Epithelial cell of esophagus (primary cell): ENCODE data around the gene NRXN3.
A peak's percentile ranks its signal among the peaks of the same experiment; 100 is the strongest.

Source experiments
- DNase-seq: peaks from one replicate; pipeline ENCODE4 v3.0.0; 2010; ENCODE audit warnings: low read depth
- H3K4me3 ChIP-seq: 2 replicates; pipeline ENCODE4 v1.5.1; 2011; ENCODE audit warnings: mild to moderate bottlenecking, low read length, control low read depth
- CTCF ChIP-seq: IDR thresholded peaks from 2 replicates; pipeline ENCODE4 v1.5.1; 2011; ENCODE audit warnings: low read depth, mild to moderate bottlenecking, low read length, control low read depth, inconsistent platforms; ENCODE audit not compliant: insufficient read depth; ENCODE audit errors: missing control alignments

NRXN3 gene

GRCh38 chr14:78341827-78342389 lies 171.7 kb downstream of the NRXN3 start:
- no peak overlapping the region for H3K4me3 ChIP-seq
- DNase-seq, result peak; percentile 29
- TF ChIP-seq CTCF, result no peak

DNA sequence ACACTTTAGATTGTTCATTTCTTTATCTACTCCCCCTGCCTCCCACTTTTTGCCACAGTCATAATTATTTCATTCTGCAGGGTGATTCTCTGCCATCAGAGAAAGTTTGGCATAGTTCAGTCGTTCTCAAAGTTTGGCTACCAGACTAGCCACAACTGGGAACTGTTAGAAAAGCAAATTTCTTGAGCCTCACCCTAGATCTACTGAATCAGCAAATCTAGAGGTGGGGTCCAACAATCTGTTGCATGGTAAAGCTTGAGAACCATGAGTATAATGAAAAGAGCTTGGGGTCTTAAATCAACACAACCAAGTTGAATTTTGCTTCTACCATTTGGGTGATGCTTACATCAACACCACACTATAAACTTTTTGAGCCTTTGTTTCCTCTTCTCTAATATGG lies 172.7 kb downstream of the NRXN3 start:
- no peak for TF ChIP-seq CTCF
- no peak overlapping the region for H3K4me3 ChIP-seq
- DNase-seq, result no peak

GRCh38 chr14:78344290-78344689 lies 174.1 kb downstream of the NRXN3 start:
- DNase-seq, result no peak
- no peak overlapping the region for H3K4me3 ChIP-seq
- no peak for TF ChIP-seq CTCF

DNA sequence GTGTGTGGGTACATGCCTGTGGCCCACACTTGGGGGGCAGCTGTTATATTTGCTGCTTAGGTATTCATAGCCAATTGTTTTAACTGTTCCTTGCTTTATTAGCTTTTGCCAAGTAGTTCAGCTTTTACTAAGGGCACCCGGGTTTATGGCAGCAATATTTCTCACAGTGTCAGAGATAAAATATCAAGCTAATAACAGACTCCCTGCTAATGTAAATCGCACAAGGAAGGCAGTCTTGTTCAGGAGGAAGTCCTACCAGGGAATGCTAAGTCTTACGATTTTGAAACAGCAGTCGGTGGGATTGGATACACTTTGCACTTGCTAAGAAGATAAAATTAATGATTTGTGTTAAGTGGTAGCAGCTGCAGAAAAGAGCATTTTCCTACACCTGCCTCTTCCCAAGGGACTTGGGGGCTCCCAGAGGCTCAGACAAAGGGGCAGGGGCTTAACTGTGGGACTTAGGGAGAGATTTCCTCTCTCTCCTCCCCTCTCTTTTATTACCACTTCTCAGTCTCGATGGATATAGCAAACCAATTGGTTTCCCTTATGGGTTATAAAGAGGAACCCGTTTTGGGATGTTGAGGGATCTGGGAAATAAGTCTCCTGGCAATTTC lies 175.1 kb downstream of the NRXN3 start:
- TF ChIP-seq CTCF, result no peak
- H3K4me3 ChIP-seq, result no peak overlapping the region
- DNase-seq, result no peak

GRCh38 chr14:78346747-78347146 lies 176.6 kb downstream of the NRXN3 start:
- TF ChIP-seq CTCF, result no peak
- no peak for DNase-seq
- H3K4me3 ChIP-seq, result no peak overlapping the region

- no peak for TF ChIP-seq CTCF
- no peak for DNase-seq
- no peak overlapping the region for H3K4me3 ChIP-seq
Observed at GRCh38 chr14:78355109-78355508, 184.9 kb downstream of the NRXN3 start.

DNA sequence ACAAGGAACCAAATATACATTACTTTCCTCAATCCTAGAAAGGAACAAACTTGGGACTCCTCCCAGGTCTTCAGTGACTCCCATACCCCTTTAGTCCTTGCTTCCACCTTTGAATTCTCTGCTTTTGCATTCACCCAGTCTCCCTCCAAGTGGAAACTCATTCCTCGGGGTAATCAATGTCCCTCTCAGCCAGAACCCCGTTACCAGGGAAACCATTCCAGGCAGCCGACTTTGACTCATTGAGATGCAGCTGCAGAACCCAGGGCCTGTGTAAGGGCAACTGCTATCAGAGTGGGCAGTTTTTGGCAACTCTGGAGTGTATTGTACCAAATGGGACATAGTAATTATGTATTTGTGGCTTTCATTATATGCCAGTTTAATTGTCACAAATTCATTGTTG lies 186.2 kb downstream of the NRXN3 start:
- H3K4me3 ChIP-seq, result no peak overlapping the region
- TF ChIP-seq CTCF, result no peak
- no peak for DNase-seq
